ENCODE measurements around the gene SLFN11. TPM values are rescaled to one million over a fixed set of nuclear protein-coding genes. Genes with fewer than 3 reads are reported as not detected.
A peak's percentile ranks its signal among the peaks of the same experiment; 100 is the strongest.

The SLFN11 gene
- total and polyA plus RNA-seq, 2 of the 8 experiments (the other 6 are each of a cell fraction or from before 2014, with no cell fraction given): 0.11 to 0.28 TPM

DNA sequence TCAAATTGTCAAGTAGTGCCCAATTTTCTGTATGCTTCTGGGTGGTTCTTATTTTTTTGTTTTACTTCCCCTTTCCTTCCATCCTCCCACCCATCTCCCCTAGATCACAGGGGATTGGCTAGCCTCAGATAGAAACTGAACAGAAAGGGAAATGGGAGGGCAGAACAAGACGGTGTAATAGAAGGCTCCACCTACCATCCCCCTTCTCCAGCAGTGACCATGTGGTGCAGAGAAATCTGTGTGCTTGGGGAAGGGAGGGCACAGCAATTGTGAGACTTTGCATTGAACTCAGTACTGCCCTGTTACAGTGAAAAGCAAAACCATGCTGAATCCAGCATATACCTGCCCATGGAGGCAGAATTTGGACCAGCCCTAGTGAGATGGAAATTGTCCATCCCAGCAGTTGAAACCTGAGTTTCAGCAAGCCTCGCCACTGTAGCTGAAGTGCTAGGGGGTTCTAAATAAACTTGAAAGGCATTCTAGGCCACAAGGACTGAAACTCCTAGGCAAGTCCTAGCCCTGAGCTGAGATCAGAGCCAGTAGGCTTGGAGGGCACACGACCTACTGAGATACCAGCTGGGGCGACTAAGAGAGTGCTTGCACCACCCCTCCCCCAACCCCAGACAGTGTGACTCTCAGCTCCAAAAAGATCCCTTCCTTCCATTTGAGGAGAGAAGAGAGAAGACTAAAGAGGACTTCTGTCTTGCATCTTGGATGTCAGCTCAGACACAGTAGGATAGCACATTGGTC, 5.2 kb downstream of the SLFN11 start:
- no peak overlapping the region for H3K23ac ChIP-seq (ENCODE audit: insufficient read length)
- no peak overlapping the region for H3K56ac ChIP-seq (replicated peaks; ENCODE audit: insufficient read length, low read depth, low read length)
- H2BK5ac ChIP-seq (ENCODE audit: low read depth, low read length): no peak overlapping the region
- no peak overlapping the region for H4K91ac ChIP-seq (replicated peaks; ENCODE audit: insufficient read length, low read length)
- FAIRE-seq: peak; percentile 50
- no peak overlapping the region for H2BK15ac ChIP-seq (ENCODE audit: low read length)
- 0 out of 2 replicates have a peak overlapping the region, but pooled peaks have one; percentile 16 for H2AFZ ChIP-seq (ENCODE audit: low read length)
- no peaks in the 10 kb centered on the region for H3K36me3 ChIP-seq (ENCODE audit: control insufficient read depth in 2 of 4, insufficient read depth in 4 of 4, low read length in 3 of 4)
- H3K79me1 ChIP-seq (ENCODE audit: low read depth, low read length): no peaks in the 10 kb centered on the region
- H3K23me2 ChIP-seq (ENCODE audit: low read depth, low read length): no peaks in the 10 kb centered on the region; the same call in 1 of the 2 replicates
- ChIA-PET CTCF (ENCODE audit: partially characterized antibody) (interaction anchor here (1.2 kb wide), 1 partner anchor 54 kb away, joined by 4 read pairs; no protein-coding TSS in a partner anchor), POLR2A (ENCODE audit: partially characterized antibody) (interaction anchor here (0.7 to 1.4 kb wide), 2 partner anchors 11 to 65 kb away, joined by 3 to 4 read pairs; no protein-coding TSS in a partner anchor)
- 40% methylated on average over 4 of the region's 4 CpGs; no CpG with 5 or more reads in 1 of the 2 experiments for WGBS, 2 experiments (ENCODE audit: extremely low coverage in 1 of 2, insufficient coverage in 1 of 2, insufficient read length in 1 of 2, insufficient replicate concordance in 2 of 2, low coverage in 1 of 2, low lambda C conversion rate in 2 of 2, missing lambda C conversion rate in 1 of 2)
- no peaks in the 10 kb centered on the region for H4K20me1 ChIP-seq (replicated peaks in 1 of 2; ENCODE audit: control insufficient read depth in 1 of 2, insufficient read depth in 2 of 2, low read length in 2 of 2)
- H3K4me2 ChIP-seq (ENCODE audit: insufficient read depth in 1 of 2, low read depth in 2 of 2, low read length in 2 of 2): peak overlapping the region; percentile 28 to 29; a peak in 2 of 4 replicates
- no peak overlapping the region for H2BK120ac ChIP-seq (replicated peaks; ENCODE audit: low read depth, low read length)
- no peak for DNase-seq (ENCODE audit: low read depth in 1 of 2, low spot score in 2 of 2)
- H2BK12ac ChIP-seq (ENCODE audit: low read depth, low read length): no peak overlapping the region
- no peak overlapping the region for H4K8ac ChIP-seq (ENCODE audit: extremely low read depth, insufficient read depth, low read length)
- no peak overlapping the region for H2BK20ac ChIP-seq (ENCODE audit: low read length)
- H2AK5ac ChIP-seq (ENCODE audit: low read depth, low read length): no peak overlapping the region
- no peak overlapping the region for H3K9ac ChIP-seq (replicated peaks in 1 of 4; ENCODE audit: extremely low read depth in 1 of 4, low read depth in 3 of 4, low read length in 3 of 4)
- no peak overlapping the region for H4K5ac ChIP-seq (ENCODE audit: insufficient read length, low read depth, low read length)
- H3K9me3 ChIP-seq (ENCODE audit: insufficient read depth in 2 of 2, low read depth in 1 of 2, low read length in 1 of 2): no peaks in the 10 kb centered on the region
- H3K4me1 ChIP-seq (replicated peaks in 1 of 4; ENCODE audit: control insufficient read depth in 3 of 4, insufficient read depth in 4 of 4, low read length in 3 of 4): peaks cover 2 to 11% (median 5%) of the 10 kb centered on the region in 4 experiments; a peak in 4 of 7 replicates
- no peak overlapping the region for H3K4ac ChIP-seq (replicated peaks; ENCODE audit: insufficient read length, low read depth, low read length)
- H3K14ac ChIP-seq (ENCODE audit: insufficient read length): no peak overlapping the region
- H3K4me3 ChIP-seq (ENCODE audit: extremely low read depth in 1 of 4, insufficient read depth in 2 of 4, low read depth in 3 of 4, low read length in 4 of 4): no peak overlapping the region
- no peak overlapping the region for H3K18ac ChIP-seq (ENCODE audit: extremely low read depth, low read length)
- no peak overlapping the region for H3K27ac ChIP-seq (ENCODE audit: low read depth, low read length)
- peaks cover 22 to 45% (median 29%) of the 10 kb centered on the region in 4 experiments for H3K27me3 ChIP-seq (replicated peaks in 1 of 4; ENCODE audit: control insufficient read depth in 3 of 4, extremely low read depth in 1 of 4, insufficient read depth in 3 of 4, low read length in 3 of 4)
- no peaks in the 10 kb centered on the region for H3K79me2 ChIP-seq (ENCODE audit: control insufficient read depth in 1 of 2, insufficient read depth in 2 of 2, low read length in 2 of 2)
- no peak for TF ChIP-seq TBP (IDR thresholded peaks at IDR 0.05; ENCODE audit: low read depth, low read length)
- TF ChIP-seq KDM1A (IDR thresholded peaks at IDR 0.05; ENCODE audit: borderline replicate concordance, low read length): no peak
- no peak for TF ChIP-seq JUND (IDR thresholded peaks at IDR 0.05; ENCODE audit: low read length)
- TF ChIP-seq PHF8 (conservative IDR thresholded peaks at IDR 0.05; ENCODE audit: low read depth, low read length): no peak
- TF ChIP-seq RFX5 (IDR thresholded peaks at IDR 0.05; ENCODE audit: borderline replicate concordance, low read depth, low read length): no peak
- no peak for TF ChIP-seq EGR1 (IDR thresholded peaks at IDR 0.05; ENCODE audit: borderline replicate concordance, low read depth, low read length)
- no peak for TF ChIP-seq YY1 (IDR thresholded peaks at IDR 0.05; ENCODE audit: low read depth, low read length)
- no peak for TF ChIP-seq NANOG (IDR thresholded peaks at IDR 0.05; ENCODE audit: insufficient read depth, low read depth, low read length, poor library complexity, severe bottlenecking)
- no peak for TF ChIP-seq SIN3A (conservative IDR thresholded peaks at IDR 0.05 in 1 of 2, IDR thresholded peaks at IDR 0.05 in 1 of 2; ENCODE audit: low read depth in 1 of 2, low read length in 2 of 2)
- no peak for TF ChIP-seq RXRA (IDR thresholded peaks at IDR 0.05; ENCODE audit: insufficient read depth, low read depth, low read length)

Measured in H1 (cell line).